Esophagus muscularis mucosa (tissue), 3 donors: ENCODE results near the gene POC1A.

Experiments used
- POLR2A ChIP-seq: fragments of 450-650 bp; IDR thresholded peaks from one replicate; pipeline ENCODE4 v1.6.1; 2017; ENCODE audit warnings: antibody characterized with exemption, moderate library complexity, mild to moderate bottlenecking, low read depth
- POLR2AphosphoS5 ChIP-seq, 2 donors: sonication (generic); formaldehyde crosslinking; IDR thresholded peaks; one replicate each; pipeline ENCODE4 v1.6.1; 2017; ENCODE audit warnings: antibody characterized with exemption in 2 of 2
- TF ChIP-seq, protein P1 (sequence below), 3 experiments: fragments of 200-600 bp in 2 of 3; fragments of 450-650 bp in 1 of 3; sonication (generic) in 2 of 3; IDR thresholded peaks; one replicate each; pipeline ENCODE4 v1.5.1; 2017 to 2019; ENCODE audit warnings: antibody characterized with exemption in 3 of 3, mild to moderate bottlenecking in 2 of 3, moderate library complexity in 1 of 3

DNA sequence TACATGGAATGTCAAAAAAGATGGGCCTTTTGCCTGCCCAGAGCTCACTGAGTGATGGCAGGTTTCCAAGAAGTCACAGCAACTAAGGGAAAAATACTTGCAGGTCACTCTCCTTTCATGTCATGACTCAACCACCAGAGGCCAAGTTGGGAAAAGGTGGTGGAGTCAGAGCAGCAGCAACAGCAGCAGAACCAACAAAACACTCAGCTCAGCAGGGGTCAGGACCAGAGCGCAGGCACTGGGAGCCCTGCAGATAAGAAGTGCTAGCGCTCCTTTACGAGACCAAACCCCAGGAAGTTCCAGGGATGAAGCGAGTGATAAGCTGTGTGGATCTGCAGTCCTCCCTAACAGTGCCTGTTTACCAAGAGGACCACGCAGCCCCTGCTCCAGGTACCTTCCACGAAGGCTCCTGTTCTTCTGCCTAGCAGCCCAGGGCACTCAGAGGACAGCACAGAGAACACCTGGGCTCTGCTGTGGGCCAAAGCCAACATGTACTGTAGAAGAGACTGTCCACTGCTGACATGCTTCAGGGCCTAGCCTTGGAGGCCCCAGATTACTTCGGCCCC, 26.0 kb downstream of the POC1A start:
- no peak for TF ChIP-seq POLR2A
- TF ChIP-seq, protein P1, sequence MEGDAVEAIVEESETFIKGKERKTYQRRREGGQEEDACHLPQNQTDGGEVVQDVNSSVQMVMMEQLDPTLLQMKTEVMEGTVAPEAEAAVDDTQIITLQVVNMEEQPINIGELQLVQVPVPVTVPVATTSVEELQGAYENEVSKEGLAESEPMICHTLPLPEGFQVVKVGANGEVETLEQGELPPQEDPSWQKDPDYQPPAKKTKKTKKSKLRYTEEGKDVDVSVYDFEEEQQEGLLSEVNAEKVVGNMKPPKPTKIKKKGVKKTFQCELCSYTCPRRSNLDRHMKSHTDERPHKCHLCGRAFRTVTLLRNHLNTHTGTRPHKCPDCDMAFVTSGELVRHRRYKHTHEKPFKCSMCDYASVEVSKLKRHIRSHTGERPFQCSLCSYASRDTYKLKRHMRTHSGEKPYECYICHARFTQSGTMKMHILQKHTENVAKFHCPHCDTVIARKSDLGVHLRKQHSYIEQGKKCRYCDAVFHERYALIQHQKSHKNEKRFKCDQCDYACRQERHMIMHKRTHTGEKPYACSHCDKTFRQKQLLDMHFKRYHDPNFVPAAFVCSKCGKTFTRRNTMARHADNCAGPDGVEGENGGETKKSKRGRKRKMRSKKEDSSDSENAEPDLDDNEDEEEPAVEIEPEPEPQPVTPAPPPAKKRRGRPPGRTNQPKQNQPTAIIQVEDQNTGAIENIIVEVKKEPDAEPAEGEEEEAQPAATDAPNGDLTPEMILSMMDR (IDR thresholded peaks at IDR 0.05), result no peak
- TF ChIP-seq POLR2AphosphoS5 (IDR thresholded peaks at IDR 0.05), result no peak
